Lower lobe of right lung (tissue), 2 donors: Measurements from ENCODE around the gene TSPOAP1. TPM values are rescaled to one million over a fixed set of nuclear protein-coding genes. Genes with fewer than 3 reads are reported as not detected.

Source experiments
- ATAC-seq, 2 donors: fragments of 200-7000 bp; cut with Tn5 transposase; one replicate each; pipeline ENCODE4 v1.9.1; 2020 to 2022; ENCODE audit warnings: mild to moderate bottlenecking in 2 of 2, moderate library complexity in 2 of 2
- DNase-seq: peaks from one replicate; pipeline ENCODE4 v3.0.0-alpha.2; 2020
- H3K27ac ChIP-seq: fragments of 200-600 bp; one replicate; pipeline ENCODE4 v1.8.0; 2022
- H3K27me3 ChIP-seq: fragments of 200-600 bp; one replicate; pipeline ENCODE4 v1.8.0; 2022; ENCODE audit warnings: low read depth
- H3K36me3 ChIP-seq: fragments of 200-600 bp; one replicate; pipeline ENCODE4 v1.8.0; 2022; ENCODE audit warnings: mild to moderate bottlenecking
- H3K4me1 ChIP-seq: fragments of 200-600 bp; one replicate; pipeline ENCODE4 v1.8.0; 2022
- H3K4me3 ChIP-seq: fragments of 200-600 bp; one replicate; pipeline ENCODE4 v1.8.0; 2022; ENCODE audit warnings: mild to moderate bottlenecking
- H3K9me3 ChIP-seq: fragments of 200-600 bp; one replicate; pipeline ENCODE4 v1.8.0; 2022
- intact Hi-C: fragments of 100-400 bp; cut with DNase I; formaldehyde crosslinking; loops from one replicate; pipeline ENCODE4 v1.11.0; 2022
- long read RNA-seq: library from polyadenylated mRNA; unstranded; transcript quantifications from one replicate; pipeline ENCODE4 v2.0.0, GENCODE V29; 2021
- total RNA-seq: library from RNA; stranded (reverse); fragmentation: NEBNext Ultra II Directional; extraction: Animal tissue kit (Norgen Biotek cat#: 25700); gene quantifications from one replicate; pipeline ENCODE4 v1.2.1, GENCODE V29; 2021
- TF ChIP-seq, protein P1 (sequence below): fragments of 200-600 bp; IDR thresholded peaks from one replicate; pipeline ENCODE4 v1.8.0; 2022; ENCODE audit warnings: antibody characterized with exemption, mild to moderate bottlenecking
- donor health status: DM: no; HTN: yes; CAD: no; lungs with severe emphysema.

TSPOAP1 gene
- 20.2 TPM for total RNA-seq
- long read RNA-seq, full-length matches to known transcripts = 2 of 27 reads
- long read RNA-seq, partial matches to known transcripts = 12 of 27 reads
- long read RNA-seq, other reads (novel, unspliced or antisense) = 13 of 27 reads

DNA sequence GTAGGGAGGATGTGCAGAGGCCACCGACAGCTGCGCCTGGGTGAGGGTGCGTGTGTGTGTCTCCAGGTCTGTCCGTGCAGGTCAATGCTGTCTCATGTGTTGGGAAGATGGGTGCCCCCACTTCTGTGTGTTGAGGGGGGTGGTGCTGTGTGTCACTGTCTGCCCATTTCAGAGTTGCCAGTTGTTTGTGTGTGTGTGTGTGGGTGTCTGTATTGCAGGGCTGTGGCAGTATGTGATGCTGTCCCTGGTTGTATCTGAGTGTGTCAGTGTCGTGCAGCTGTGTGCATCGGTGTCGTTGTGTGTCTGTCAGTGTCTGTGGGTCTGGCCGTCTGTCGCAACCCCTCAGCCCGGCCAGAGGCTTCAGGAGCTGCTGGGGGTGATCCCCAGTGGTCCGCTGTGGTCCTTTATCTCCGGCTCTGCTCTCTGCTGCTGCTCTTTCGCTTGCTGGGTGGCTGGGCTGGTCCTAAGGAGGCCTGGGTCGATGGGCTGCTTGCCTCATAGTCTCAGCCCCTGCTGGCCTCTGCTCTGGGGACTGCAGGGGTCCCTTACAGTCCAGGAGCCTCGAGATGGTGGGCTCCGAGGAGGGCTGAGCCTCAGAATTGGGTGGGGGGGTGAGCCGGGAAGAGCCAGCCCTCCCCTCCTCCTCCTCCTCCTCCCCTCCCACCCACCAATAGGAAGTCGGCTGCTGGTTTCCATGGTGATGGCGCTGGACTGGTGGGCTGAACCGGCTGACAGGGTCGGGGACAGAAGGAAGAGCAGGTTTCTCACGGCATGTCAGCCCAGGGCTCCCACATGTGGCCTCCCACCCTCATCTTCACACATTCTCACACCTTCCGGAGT, at the start of gene TSPOAP1:
TSPOAP1 (minus strand) TSS at position 601 of the 840 bp plus-strand sequence. CDS start 875 bp downstream, outside the sequence.
- peaks cover 22% of the 10 kb centered on the region for H3K4me1 ChIP-seq
- DNase-seq = peak; percentile 63

DNA sequence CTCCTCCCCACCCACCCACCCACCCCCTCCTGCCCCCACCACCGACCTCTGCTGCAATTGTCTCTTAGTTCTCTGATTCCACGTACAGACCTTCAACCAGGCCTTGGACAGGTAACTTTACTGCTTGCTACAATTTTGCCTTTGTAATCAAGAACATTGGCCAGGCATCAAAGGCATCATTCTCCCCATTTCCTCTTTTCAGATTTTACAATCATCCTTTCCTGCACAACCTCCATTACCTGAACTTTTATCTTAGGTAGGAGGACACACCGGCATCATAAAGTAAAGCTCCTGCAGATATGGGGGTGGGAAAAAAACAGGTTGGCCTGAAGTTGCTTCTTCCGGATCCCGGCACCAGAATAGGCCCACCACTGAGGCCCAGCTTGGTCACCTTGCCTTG, 49.1 kb upstream of the TSPOAP1 start:
- DNase-seq (no peak), ATAC-seq (no peak)
- Histone ChIP-seq H3K9me3 (no peaks in the 10 kb centered on the region), H3K27ac (no peak overlapping the region), H3K4me1 (peaks cover 45% of the 10 kb centered on the region), H3K27me3 (no peaks in the 10 kb centered on the region), H3K36me3 (no peaks in the 10 kb centered on the region), H3K4me3 (no peak overlapping the region)
- TF ChIP-seq, protein P1, sequence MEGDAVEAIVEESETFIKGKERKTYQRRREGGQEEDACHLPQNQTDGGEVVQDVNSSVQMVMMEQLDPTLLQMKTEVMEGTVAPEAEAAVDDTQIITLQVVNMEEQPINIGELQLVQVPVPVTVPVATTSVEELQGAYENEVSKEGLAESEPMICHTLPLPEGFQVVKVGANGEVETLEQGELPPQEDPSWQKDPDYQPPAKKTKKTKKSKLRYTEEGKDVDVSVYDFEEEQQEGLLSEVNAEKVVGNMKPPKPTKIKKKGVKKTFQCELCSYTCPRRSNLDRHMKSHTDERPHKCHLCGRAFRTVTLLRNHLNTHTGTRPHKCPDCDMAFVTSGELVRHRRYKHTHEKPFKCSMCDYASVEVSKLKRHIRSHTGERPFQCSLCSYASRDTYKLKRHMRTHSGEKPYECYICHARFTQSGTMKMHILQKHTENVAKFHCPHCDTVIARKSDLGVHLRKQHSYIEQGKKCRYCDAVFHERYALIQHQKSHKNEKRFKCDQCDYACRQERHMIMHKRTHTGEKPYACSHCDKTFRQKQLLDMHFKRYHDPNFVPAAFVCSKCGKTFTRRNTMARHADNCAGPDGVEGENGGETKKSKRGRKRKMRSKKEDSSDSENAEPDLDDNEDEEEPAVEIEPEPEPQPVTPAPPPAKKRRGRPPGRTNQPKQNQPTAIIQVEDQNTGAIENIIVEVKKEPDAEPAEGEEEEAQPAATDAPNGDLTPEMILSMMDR = no peak
- intact Hi-C loops = no loop called here

More for the DNA sequence above, at the start of gene TSPOAP1:
- Histone ChIP-seq H3K36me3 (no peaks in the 10 kb centered on the region), H3K9me3 (no peaks in the 10 kb centered on the region), H3K27ac (peak within 1 kb of the TSS; percentile 46), H3K27me3 (no peaks in the 10 kb centered on the region), H3K4me3 (peak within 1 kb of the TSS; percentile 66)
- intact Hi-C loops = no loop called here
- peak; percentile 0 to 3 for ATAC-seq
- TF ChIP-seq, protein P1 = no peak

GRCh38 chr17:58377093-58377601, 48.6 kb upstream of the TSPOAP1 start:
- Histone ChIP-seq H3K4me1 (peaks cover 40% of the 10 kb centered on the region), H3K9me3 (no peaks in the 10 kb centered on the region), H3K4me3 (no peak overlapping the region), H3K27ac (no peak overlapping the region), H3K36me3 (no peaks in the 10 kb centered on the region), H3K27me3 (no peaks in the 10 kb centered on the region)
- DNase-seq = no peak
- TF ChIP-seq, protein P1 = no peak
- intact Hi-C loops = no loop called here
- ATAC-seq = peak; percentile 76 to 83

- intact Hi-C loops = no loop called here
- no peaks in the 10 kb centered on the region for H3K27me3 ChIP-seq
- ATAC-seq (peak; percentile 51 to 72), DNase-seq (no peak)
- TF ChIP-seq, protein P1 = no peak
- no peaks in the 10 kb centered on the region for H3K36me3 ChIP-seq
- no peak overlapping the region for H3K27ac ChIP-seq
- H3K9me3 ChIP-seq = no peaks in the 10 kb centered on the region
- H3K4me3 ChIP-seq = no peak overlapping the region
- H3K4me1 ChIP-seq = peaks cover 34% of the 10 kb centered on the region
Observed at GRCh38 chr17:58376472-58377000, 47.9 kb upstream of the TSPOAP1 start.

GRCh38 chr17:58375811-58376210, 47.2 kb upstream of the TSPOAP1 start:
- intact Hi-C loops = no loop called here
- H3K27ac ChIP-seq = no peak overlapping the region
- H3K4me1 ChIP-seq = peaks cover 26% of the 10 kb centered on the region

More at GRCh38 chr17:58375811-58376210, 47.2 kb upstream of the TSPOAP1 start:
- Histone ChIP-seq H3K9me3 (no peaks in the 10 kb centered on the region), H3K4me3 (no peak overlapping the region), H3K36me3 (no peaks in the 10 kb centered on the region), H3K27me3 (no peaks in the 10 kb centered on the region)
- DNase-seq = no peak
- TF ChIP-seq, protein P1 = no peak
- no peak for ATAC-seq
